Neural cell (in vitro differentiated cells): Measurements from ENCODE around the gene PTPN3.

Experiments
- CTCF ChIP-seq: fragments of 450-650 bp; IDR thresholded peaks from 2 replicates; pipeline ENCODE4 v1.5.1; 2014; ENCODE audit warnings: antibody characterized with exemption, mild to moderate bottlenecking, moderate library complexity; ENCODE audit not compliant: poor library complexity, severe bottlenecking
- POLR2AphosphoS5 ChIP-seq: IDR thresholded peaks from 2 replicates; pipeline ENCODE4 v1.6.1; 2012

GRCh38 chr9:109424618-109425017 lies 73.5 kb downstream of the PTPN3 start:
- TF ChIP-seq CTCF (no peak), POLR2AphosphoS5 (no peak)
